Liver (tissue), 9 donors: ENCODE data around the gene DAB1. TPM values are rescaled to one million over a fixed set of nuclear protein-coding genes. Genes with fewer than 3 reads are reported as not detected.

Experiments
- DNase-seq: peaks from one replicate; pipeline ENCODE4 v3.0.0-alpha.2; 2017; ENCODE audit warnings: low spot score
- H3K27ac ChIP-seq, 2 donors: one replicate each; pipeline ENCODE4 v1.7.0; 2013; ENCODE audit warnings: inconsistent platforms in 2 of 2, low read length in 2 of 2, control low read depth in 1 of 2, low read depth in 1 of 2, mild to moderate bottlenecking in 1 of 2
- H3K27me3 ChIP-seq, 4 donors: one replicate each; pipeline versions ENCODE4 v1.6.1 to v1.7.0; 2013; ENCODE audit warnings: low read length in 3 of 4, inconsistent platforms in 1 of 4, mild to moderate bottlenecking in 1 of 4, moderate library complexity in 1 of 4; ENCODE audit not compliant: control insufficient read depth in 4 of 4, insufficient read depth in 4 of 4
- H3K36me3 ChIP-seq, 4 donors: one replicate each; pipeline versions ENCODE4 v1.6.1 to v1.7.0; 2013; ENCODE audit warnings: low read length in 3 of 4, mild to moderate bottlenecking in 3 of 4, low read depth in 1 of 4, moderate library complexity in 1 of 4; ENCODE audit not compliant: control insufficient read depth in 4 of 4, insufficient read depth in 3 of 4
- H3K4me1 ChIP-seq, 4 donors: one replicate each; pipeline versions ENCODE4 v1.6.1 to v1.7.0; 2013; ENCODE audit warnings: low read length in 3 of 4, mild to moderate bottlenecking in 3 of 4, moderate library complexity in 1 of 4; ENCODE audit not compliant: control insufficient read depth in 4 of 4, insufficient read depth in 4 of 4
- H3K4me3 ChIP-seq, 3 donors: one replicate each; pipeline versions ENCODE4 v1.6.1 to v1.7.0; 2013; ENCODE audit warnings: low read length in 3 of 3, control low read depth in 1 of 3, low read depth in 1 of 3, mild to moderate bottlenecking in 1 of 3
- H3K9ac ChIP-seq, 2 donors: one replicate each; pipeline ENCODE4 v1.7.0; 2013; ENCODE audit warnings: low read length in 2 of 2, mild to moderate bottlenecking in 2 of 2, moderate library complexity in 2 of 2, control low read depth in 1 of 2, low read depth in 1 of 2
- H3K9me3 ChIP-seq, 4 donors: one replicate each; pipeline versions ENCODE4 v1.6.1 to v1.7.0; 2013; ENCODE audit warnings: low read length in 3 of 4; ENCODE audit not compliant: control insufficient read depth in 4 of 4
- ATF3 ChIP-seq: IDR thresholded peaks from 2 replicates; pipeline ENCODE4 v1.6.1; 2016; ENCODE audit warnings: antibody characterized with exemption
- CTCF ChIP-seq: fragments of 150-350 bp; IDR thresholded peaks from 2 replicates; pipeline ENCODE4 v1.5.1; 2017; ENCODE audit warnings: improper control_type of control experiment, low read depth, low read length; ENCODE audit not compliant: missing input control
- EGR1 ChIP-seq, 2 donors: IDR thresholded peaks; 2 replicates each; pipeline ENCODE4 v1.6.1; 2016 to 2018; ENCODE audit warnings: antibody characterized with exemption in 2 of 2, low read depth in 2 of 2
- FOXA1 ChIP-seq: IDR thresholded peaks from 2 replicates; pipeline ENCODE4 v1.6.1; 2016; ENCODE audit warnings: antibody characterized with exemption
- FOXA2 ChIP-seq: IDR thresholded peaks from 2 replicates; pipeline ENCODE4 v1.6.1; 2016; ENCODE audit warnings: antibody characterized with exemption
- GABPA ChIP-seq, 2 donors: IDR thresholded peaks in 1 of 2; conservative IDR thresholded peaks in 1 of 2; 2 replicates each; pipeline ENCODE4 v1.6.1; 2016; ENCODE audit warnings: antibody characterized with exemption in 2 of 2, mild to moderate bottlenecking in 1 of 2, moderate library complexity in 1 of 2
- HNF4A ChIP-seq, 2 donors: conservative IDR thresholded peaks; 2 replicates each; pipeline ENCODE4 v1.6.1; 2016; ENCODE audit warnings: antibody characterized with exemption in 2 of 2, mild to moderate bottlenecking in 2 of 2
- HNF4G ChIP-seq: IDR thresholded peaks from 2 replicates; pipeline ENCODE4 v1.6.1; 2016; ENCODE audit warnings: antibody characterized with exemption
- JUND ChIP-seq, 2 donors: IDR thresholded peaks; 2 replicates each; pipeline ENCODE4 v1.6.1; 2016; ENCODE audit warnings: antibody characterized with exemption in 2 of 2
- MAX ChIP-seq: IDR thresholded peaks from 2 replicates; pipeline ENCODE4 v1.6.1; 2016; ENCODE audit warnings: antibody characterized with exemption
- NR2F2 ChIP-seq: IDR thresholded peaks from 2 replicates; pipeline ENCODE4 v1.6.1; 2016; ENCODE audit warnings: antibody characterized with exemption
- RAD21 ChIP-seq, 2 donors: IDR thresholded peaks; 2 replicates each; pipeline ENCODE4 v1.6.1; 2016; ENCODE audit warnings: antibody characterized with exemption in 2 of 2, mild to moderate bottlenecking in 2 of 2
- REST ChIP-seq: IDR thresholded peaks from 2 replicates; pipeline ENCODE4 v1.6.1; 2016; ENCODE audit warnings: antibody characterized with exemption, mild to moderate bottlenecking
- RXRA ChIP-seq, 2 donors: IDR thresholded peaks; 2 replicates each; pipeline ENCODE4 v1.6.1; 2017 to 2018; ENCODE audit warnings: antibody characterized with exemption in 2 of 2, mild to moderate bottlenecking in 1 of 2
- SP1 ChIP-seq: IDR thresholded peaks from 2 replicates; pipeline ENCODE4 v1.6.1; 2018; ENCODE audit warnings: antibody characterized with exemption, mild to moderate bottlenecking
- TAF1 ChIP-seq: conservative IDR thresholded peaks from 2 replicates; pipeline ENCODE4 v1.6.1; 2016; ENCODE audit warnings: antibody characterized with exemption, mild to moderate bottlenecking
- YY1 ChIP-seq: IDR thresholded peaks from 2 replicates; pipeline ENCODE4 v1.6.1; 2016; ENCODE audit warnings: antibody characterized with exemption, mild to moderate bottlenecking
- ZBTB33 ChIP-seq: IDR thresholded peaks from 2 replicates; pipeline ENCODE4 v1.6.1; 2016; ENCODE audit warnings: antibody characterized with exemption
- WGBS: extraction: QIAGEN DNeasy Blood & Tissue Kit; methylation state at CpG from one replicate; pipeline ENCODE4 v1.1.7; 2013; 5-methylcytosine and 5-hydroxymethylcytosine counted together
- polyA plus RNA-seq, 2 donors: library from polyadenylated mRNA; stranded (reverse) in 1 of 2; unstranded in 1 of 2; fragments of 200-250 nt in 1 of 2; fragments of >200 nt in 1 of 2; fragmentation: Nextera tagmentation in 1 of 2; extraction: Ambion mirVana in 1 of 2; gene quantifications; one replicate each; pipeline versions ENCODE4 v1.2.1 to v1.2.3, GENCODE V29; 2013 to 2015
- total RNA-seq, 2 donors: library from RNA; depleted of rRNA; stranded (reverse); fragments of >200 nt; gene quantifications; one replicate each; pipeline ENCODE4 v1.2.3, GENCODE V29; 2014
- donor health status: healthy.
- donor health status: healthy.
- donor health status: healthy.
- donor health status: healthy.
- donor health status: healthy.

Gene DAB1
- total and polyA plus RNA-seq, 4 donors = 0.54 to 1.7 (median 1.2) TPM

- Histone ChIP-seq H3K9ac (no peak overlapping the region), H3K27me3 (no peaks in the 10 kb centered on the region), H3K36me3 (no peaks in the 10 kb centered on the region), H3K4me1 (no peaks in the 10 kb centered on the region), H3K9me3 (no peaks in the 10 kb centered on the region), H3K27ac (no peak overlapping the region), H3K4me3 (no peak overlapping the region)
- no peak for DNase-seq
- WGBS = 80% methylated on average over 2 of the region's 2 CpGs
- TF ChIP-seq HNF4A (conservative IDR thresholded peaks at IDR 0.05) (no peak), FOXA2 (no peak), JUND (IDR thresholded peaks at IDR 0.05) (no peak), RXRA (IDR thresholded peaks at IDR 0.05) (no peak), CTCF (no peak), FOXA1 (no peak), RAD21 (IDR thresholded peaks at IDR 0.05) (no peak), TAF1 (no peak), ZBTB33 (no peak), ATF3 (no peak), REST (no peak), GABPA (IDR thresholded peaks at IDR 0.05 in 1 of 2, conservative IDR thresholded peaks at IDR 0.05 in 1 of 2) (no peak), NR2F2 (no peak), EGR1 (IDR thresholded peaks at IDR 0.05; ENCODE audit: low read depth in 2 of 2) (no peak), HNF4G (no peak), SP1 (no peak), YY1 (no peak), MAX (no peak)
Observed at GRCh38 chr1:57361516-57361915, 62.3 kb downstream of the DAB1 start.
